ENCODE measurements around the gene DENND4A.

The DENND4A gene

GRCh38 chr15:65792138-65792987 lies at the start of gene DENND4A (continued):
- TF ChIP-seq TSHZ1 (tag by site-specific recombination; IDR thresholded peaks at IDR 0.05; ENCODE audit: borderline replicate concordance) (peak; percentile 34; the same call in 1 of the 2 replicates), ZNF239 (tag by site-specific recombination; IDR thresholded peaks at IDR 0.05) (no peak), ZNF18 (tag by site-specific recombination; IDR thresholded peaks at IDR 0.05) (0 out of 2 replicates have a peak, but pooled peaks have one; percentile 30), INSM2 (tag by site-specific recombination; IDR thresholded peaks at IDR 0.05) (peak; percentile 65; the same call in 1 of the 2 replicates), ZBTB20 (tag by site-specific recombination; IDR thresholded peaks at IDR 0.05) (peak; percentile 93), ZBTB44 (tag by site-specific recombination; IDR thresholded peaks at IDR 0.05) (0 out of 2 replicates have a peak, but pooled peaks have one; percentile 15), ZBTB48 (tag by site-specific recombination; IDR thresholded peaks at IDR 0.05) (peak; percentile 98), REPIN1 (tag by site-specific recombination; IDR thresholded peaks at IDR 0.05; ENCODE audit: low read depth) (peak; percentile 55; the same call in 1 of the 2 replicates), ZNF37A (tag by site-specific recombination; IDR thresholded peaks at IDR 0.05) (no peak), ZNF660 (tag by site-specific recombination; IDR thresholded peaks at IDR 0.05) (peak; percentile 86), SP7 (tag by site-specific recombination; IDR thresholded peaks at IDR 0.05) (peak; percentile 93), ZEB2 (tag by site-specific recombination; IDR thresholded peaks at IDR 0.05) (peak; percentile 98), OSR2 (tag by site-specific recombination; IDR thresholded peaks at IDR 0.05) (0 out of 2 replicates have a peak, but pooled peaks have one; percentile 22), EGR2 (tag by site-specific recombination; IDR thresholded peaks at IDR 0.05; ENCODE audit: low read depth) (peak; percentile 98), KLF7 (tag by site-specific recombination; IDR thresholded peaks at IDR 0.05; ENCODE audit: borderline replicate concordance) (peak; percentile 89; the same call in 1 of the 2 replicates), SP2 (tag by site-specific recombination; IDR thresholded peaks at IDR 0.05) (peak; percentile 99), ZNF157 (tag by site-specific recombination; IDR thresholded peaks at IDR 0.05) (no peak), YY1 (tag by site-specific recombination; IDR thresholded peaks at IDR 0.05) (peak; percentile 92), ZNF843 (tag by site-specific recombination; IDR thresholded peaks at IDR 0.05) (peak; percentile 51), FEZF1 (tag by site-specific recombination; IDR thresholded peaks at IDR 0.05) (no peak), IKZF3 (tag by site-specific recombination; IDR thresholded peaks at IDR 0.05) (peak; percentile 51), MZF1 (tag by site-specific recombination; IDR thresholded peaks at IDR 0.05; ENCODE audit: borderline replicate concordance) (peak; percentile 25), ZNF610 (tag by site-specific recombination; IDR thresholded peaks at IDR 0.05; ENCODE audit: borderline replicate concordance) (peak; percentile 63), KLF17 (tag by site-specific recombination; IDR thresholded peaks at IDR 0.05) (peak; percentile 85), ZNF488 (tag by site-specific recombination; IDR thresholded peaks at IDR 0.05) (no peak), KLF8 (tag by site-specific recombination; IDR thresholded peaks at IDR 0.05) (peak; percentile 99), ZSCAN30 (tag by site-specific recombination; IDR thresholded peaks at IDR 0.05) (peak; percentile 70; the same call in 1 of the 2 replicates), TCF7L2 (IDR thresholded peaks at IDR 0.05; ENCODE audit: borderline replicate concordance, low read depth, low read length) (no peak), SP3 (tag by site-specific recombination; IDR thresholded peaks at IDR 0.05) (peak; percentile 100)

All from HEK293 (cell line).